Measurements from ENCODE around the gene ERN2. TPM values are rescaled to one million over a fixed set of nuclear protein-coding genes. Genes with fewer than 3 reads are reported as not detected.

The ERN2 gene
- total and polyA plus RNA-seq, 2 of the 4 experiments (the other 2 are of a cell fraction): 0.39 to 0.54 TPM

DNA sequence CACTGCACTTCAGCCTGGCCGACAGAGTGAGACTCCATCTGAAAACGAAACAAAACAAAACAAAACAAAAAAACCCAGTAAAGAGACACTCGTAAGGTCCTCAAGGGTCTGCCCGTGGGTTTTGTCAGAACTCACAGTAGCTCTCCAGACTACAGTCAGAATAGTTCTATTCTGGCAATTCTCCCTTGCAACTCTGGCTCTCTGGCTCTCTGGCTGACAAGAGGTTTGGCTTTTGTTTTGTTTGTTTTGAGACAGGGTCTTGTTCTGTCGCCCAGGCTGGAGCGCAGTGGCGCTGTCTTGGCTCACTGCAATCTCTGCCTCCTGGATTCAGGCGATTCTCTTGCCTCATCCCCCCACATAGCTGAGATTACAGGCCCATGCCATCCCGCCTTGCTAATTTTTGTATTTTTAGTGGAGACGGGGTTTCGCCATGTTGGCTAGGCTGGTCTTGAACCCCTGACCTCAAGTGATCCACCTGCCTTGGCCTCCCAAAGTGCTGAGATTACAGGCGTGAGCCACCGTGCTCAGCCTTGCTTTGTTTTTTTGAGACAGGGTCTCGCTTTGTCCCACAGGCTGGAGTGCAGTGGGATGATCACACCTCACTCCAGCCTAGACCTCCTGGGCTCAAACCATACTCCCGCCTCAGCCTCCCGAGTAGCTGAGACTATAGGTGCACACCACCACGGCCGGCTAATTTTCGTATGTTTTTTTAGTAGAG lies 21.3 kb upstream of the ERN2 start:
- no peak overlapping the region for H2AFZ ChIP-seq (replicated peaks; ENCODE audit: low read length, poor library complexity)
- H2BK5ac ChIP-seq (ENCODE audit: low read depth, low read length, poor library complexity, severe bottlenecking): no peak overlapping the region
- no peak for ATAC-seq (ENCODE audit: low read depth)
- H2BK20ac ChIP-seq (ENCODE audit: low read depth, low read length): no peak overlapping the region
- no peak overlapping the region for H2BK120ac ChIP-seq (ENCODE audit: low read depth, low read length)
- intact Hi-C loops (cut with micrococcal nuclease) (no loop called here), dilution Hi-C loops (cut with HindIII; ENCODE audit: low sequenced_read_pairs, unreplicated experiment) (no loop called here), in situ Hi-C loops (cut with MboI; ENCODE audit: low sequenced_read_pairs) (no loop called here)
- no peak overlapping the region for H3K18ac ChIP-seq (ENCODE audit: low read depth, low read length)
- H4K5ac ChIP-seq (ENCODE audit: low read depth, low read length): no peak overlapping the region
- H4K20me1 ChIP-seq (ENCODE audit: insufficient read depth, low read length): no peaks in the 10 kb centered on the region
- H3K14ac ChIP-seq (replicated peaks; ENCODE audit: low read depth, low read length): no peak overlapping the region
- CTCF ChIA-PET: no interaction called here
- H3K9me1 ChIP-seq (ENCODE audit: insufficient read depth, low read length): no peaks in the 10 kb centered on the region
- H2AK5ac ChIP-seq (ENCODE audit: low read depth, low read length): no peak overlapping the region
- no peak overlapping the region for H3K27ac ChIP-seq (ENCODE audit: insufficient read depth, low read length)
- no peak overlapping the region for H3K56ac ChIP-seq (ENCODE audit: extremely low read depth, insufficient read depth, low read length)
- no peak overlapping the region for H4K91ac ChIP-seq (ENCODE audit: insufficient read depth, low read depth, low read length)
- no peak overlapping the region for H3K9ac ChIP-seq (ENCODE audit: low read depth, low read length)
- H3K9me3 ChIP-seq (ENCODE audit: control insufficient read depth, insufficient read depth, low read length): no peaks in the 10 kb centered on the region
- DNase-seq: no peak
- H4K8ac ChIP-seq (ENCODE audit: low read depth in 2 of 2, low read length in 2 of 2): no peak overlapping the region
- H3K4ac ChIP-seq (ENCODE audit: low read depth, low read length): no peak overlapping the region
- H3K27me3 ChIP-seq (ENCODE audit: control insufficient read depth, insufficient read depth, low read length): peaks cover 2% of the 10 kb centered on the region; the same call in 1 of the 2 replicates
- TF ChIP-seq POLR2A (IDR thresholded peaks at IDR 0.05; ENCODE audit: low read depth, low read length): no peak
- TF ChIP-seq CEBPB (IDR thresholded peaks at IDR 0.05; ENCODE audit: low read depth, low read length): no peak
- TF ChIP-seq RCOR1 (IDR thresholded peaks at IDR 0.05; ENCODE audit: insufficient replicate concordance, low read length): no peak
- TF ChIP-seq CHD1 (IDR thresholded peaks at IDR 0.05; ENCODE audit: low read depth, low read length): no peak
- TF ChIP-seq FOS (IDR thresholded peaks at IDR 0.05; ENCODE audit: low read depth, low read length): no peak
- no peak for TF ChIP-seq RFX5 (IDR thresholded peaks at IDR 0.05; ENCODE audit: low read depth, low read length)
- no peak for TF ChIP-seq NFE2L2 (IDR thresholded peaks at IDR 0.05; ENCODE audit: low read depth, low read length)
- TF ChIP-seq RAD21 (IDR thresholded peaks at IDR 0.05; ENCODE audit: low read length): no peak
- TF ChIP-seq, protein P1, sequence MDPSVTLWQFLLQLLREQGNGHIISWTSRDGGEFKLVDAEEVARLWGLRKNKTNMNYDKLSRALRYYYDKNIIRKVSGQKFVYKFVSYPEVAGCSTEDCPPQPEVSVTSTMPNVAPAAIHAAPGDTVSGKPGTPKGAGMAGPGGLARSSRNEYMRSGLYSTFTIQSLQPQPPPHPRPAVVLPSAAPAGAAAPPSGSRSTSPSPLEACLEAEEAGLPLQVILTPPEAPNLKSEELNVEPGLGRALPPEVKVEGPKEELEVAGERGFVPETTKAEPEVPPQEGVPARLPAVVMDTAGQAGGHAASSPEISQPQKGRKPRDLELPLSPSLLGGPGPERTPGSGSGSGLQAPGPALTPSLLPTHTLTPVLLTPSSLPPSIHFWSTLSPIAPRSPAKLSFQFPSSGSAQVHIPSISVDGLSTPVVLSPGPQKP (IDR thresholded peaks at IDR 0.05; ENCODE audit: borderline replicate concordance, low read depth, low read length): no peak
- TF ChIP-seq, protein P2, sequence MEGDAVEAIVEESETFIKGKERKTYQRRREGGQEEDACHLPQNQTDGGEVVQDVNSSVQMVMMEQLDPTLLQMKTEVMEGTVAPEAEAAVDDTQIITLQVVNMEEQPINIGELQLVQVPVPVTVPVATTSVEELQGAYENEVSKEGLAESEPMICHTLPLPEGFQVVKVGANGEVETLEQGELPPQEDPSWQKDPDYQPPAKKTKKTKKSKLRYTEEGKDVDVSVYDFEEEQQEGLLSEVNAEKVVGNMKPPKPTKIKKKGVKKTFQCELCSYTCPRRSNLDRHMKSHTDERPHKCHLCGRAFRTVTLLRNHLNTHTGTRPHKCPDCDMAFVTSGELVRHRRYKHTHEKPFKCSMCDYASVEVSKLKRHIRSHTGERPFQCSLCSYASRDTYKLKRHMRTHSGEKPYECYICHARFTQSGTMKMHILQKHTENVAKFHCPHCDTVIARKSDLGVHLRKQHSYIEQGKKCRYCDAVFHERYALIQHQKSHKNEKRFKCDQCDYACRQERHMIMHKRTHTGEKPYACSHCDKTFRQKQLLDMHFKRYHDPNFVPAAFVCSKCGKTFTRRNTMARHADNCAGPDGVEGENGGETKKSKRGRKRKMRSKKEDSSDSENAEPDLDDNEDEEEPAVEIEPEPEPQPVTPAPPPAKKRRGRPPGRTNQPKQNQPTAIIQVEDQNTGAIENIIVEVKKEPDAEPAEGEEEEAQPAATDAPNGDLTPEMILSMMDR (conservative IDR thresholded peaks at IDR 0.05; ENCODE audit: low read depth, low read length): no peak
- TF ChIP-seq, protein P3, sequence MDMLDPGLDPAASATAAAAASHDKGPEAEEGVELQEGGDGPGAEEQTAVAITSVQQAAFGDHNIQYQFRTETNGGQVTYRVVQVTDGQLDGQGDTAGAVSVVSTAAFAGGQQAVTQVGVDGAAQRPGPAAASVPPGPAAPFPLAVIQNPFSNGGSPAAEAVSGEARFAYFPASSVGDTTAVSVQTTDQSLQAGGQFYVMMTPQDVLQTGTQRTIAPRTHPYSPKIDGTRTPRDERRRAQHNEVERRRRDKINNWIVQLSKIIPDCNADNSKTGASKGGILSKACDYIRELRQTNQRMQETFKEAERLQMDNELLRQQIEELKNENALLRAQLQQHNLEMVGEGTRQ (IDR thresholded peaks at IDR 0.05; ENCODE audit: low read depth, low read length): no peak
- no peak for TF ChIP-seq MAZ (IDR thresholded peaks at IDR 0.05; ENCODE audit: borderline replicate concordance, low read depth, low read length)
- TF ChIP-seq MXI1 (IDR thresholded peaks at IDR 0.05; ENCODE audit: borderline replicate concordance, low read depth, low read length): no peak
- TF ChIP-seq BHLHE40 (IDR thresholded peaks at IDR 0.05; ENCODE audit: low read depth, low read length): no peak
- no peak for TF ChIP-seq SMC3 (IDR thresholded peaks at IDR 0.05; ENCODE audit: low read depth, low read length)
- no peak for TF ChIP-seq MAFK (IDR thresholded peaks at IDR 0.05; ENCODE audit: low read depth, low read length)
- WGBS, 2 experiments (ENCODE audit: extremely low coverage in 2 of 2, insufficient read length in 1 of 2): 91% methylated on average over 5 of the region's 19 CpGs; no CpG with 5 or more reads in 1 of the 2 experiments
- no peak overlapping the region for H3K4me2 ChIP-seq (ENCODE audit: low read depth, low read length)
- H2BK15ac ChIP-seq (ENCODE audit: low read depth, low read length): no peak overlapping the region
- no peaks in the 10 kb centered on the region for H3K36me3 ChIP-seq (ENCODE audit: control insufficient read depth, insufficient read depth, low read length)
- no TSS peak for BruUV-seq (replicated peaks)
- POLR2A ChIA-PET (ENCODE audit: unreplicated experiment): no interaction called here
- no peaks in the 10 kb centered on the region for H3K79me1 ChIP-seq (ENCODE audit: low read depth in 1 of 2, low read length in 2 of 2)
- H3K4me3 ChIP-seq (ENCODE audit: insufficient read depth, low read depth, low read length): no peak overlapping the region
- H3K4me1 ChIP-seq (ENCODE audit: control insufficient read depth, insufficient read depth, low read length): no peaks in the 10 kb centered on the region
- no peak overlapping the region for H3K23ac ChIP-seq (ENCODE audit: low read depth, low read length)
- H2AK9ac ChIP-seq (replicated peaks; ENCODE audit: low read depth, low read length, poor library complexity): no peak overlapping the region
